NOMO-1 treated with DMSO at 0.1 percent for 48 hours (cell line): ENCODE results near the gene GAB2.
"Not testable (repeated sequence)": the region's sequence is repeated elsewhere in the genome, so short reads cannot be mapped to it uniquely, and the experiment has no call there.

Experiments
- DNase-seq: peaks from one replicate; lab custom pipeline; 2025; ENCODE audit not compliant: unreplicated experiment; lab: John Stamatoyannopoulos, UW

Gene GAB2

DNA sequence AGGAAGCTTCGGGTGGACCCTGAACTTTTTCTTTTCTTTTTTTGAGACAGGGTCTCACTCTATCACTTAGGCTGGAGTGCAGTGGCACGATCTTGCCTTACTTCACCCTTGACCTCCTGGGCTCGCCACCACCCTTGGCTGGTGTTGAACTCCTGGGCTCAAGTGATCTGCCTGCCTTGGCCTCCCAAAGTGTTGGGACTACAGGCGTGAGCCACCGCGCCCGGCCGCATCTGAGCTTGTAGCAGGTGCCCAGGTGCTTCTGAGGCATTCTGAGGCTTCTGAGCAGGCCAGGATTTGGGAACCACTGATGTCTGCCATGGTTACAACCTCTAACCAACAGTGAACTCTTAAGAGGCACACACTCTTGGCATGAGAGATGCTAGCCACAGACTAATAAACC lies 223.8 kb downstream of the GAB2 start:
- DNase-seq: no peak

GRCh38 chr11:78192911-78193351 lies 224.7 kb downstream of the GAB2 start:
- no peak for DNase-seq

DNA sequence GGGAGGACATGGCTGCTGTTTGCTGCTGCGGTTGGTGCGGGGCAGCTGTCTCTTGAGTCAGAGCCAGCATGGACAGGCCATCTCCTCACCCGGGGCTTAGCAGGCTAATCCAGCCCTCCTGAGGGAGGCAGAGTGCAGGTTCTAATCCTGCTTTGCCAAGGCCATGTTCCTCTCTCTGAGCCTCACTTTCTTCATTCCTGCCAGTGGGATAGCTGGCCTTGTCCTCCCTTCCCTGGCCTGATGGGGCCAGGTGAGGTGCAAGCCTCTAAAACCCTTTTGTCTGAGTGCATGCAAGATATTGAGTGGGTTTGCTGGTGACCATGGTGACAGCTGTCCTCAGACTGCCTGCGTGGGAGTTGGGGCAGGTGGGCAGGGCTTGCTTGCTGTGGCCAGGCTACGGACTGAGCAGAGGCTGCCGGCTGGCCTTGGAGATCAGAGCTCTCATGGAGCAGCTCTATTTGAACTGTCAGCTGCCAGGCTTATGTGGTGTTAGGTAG lies 225.3 kb downstream of the GAB2 start:
- no peak for DNase-seq

DNA sequence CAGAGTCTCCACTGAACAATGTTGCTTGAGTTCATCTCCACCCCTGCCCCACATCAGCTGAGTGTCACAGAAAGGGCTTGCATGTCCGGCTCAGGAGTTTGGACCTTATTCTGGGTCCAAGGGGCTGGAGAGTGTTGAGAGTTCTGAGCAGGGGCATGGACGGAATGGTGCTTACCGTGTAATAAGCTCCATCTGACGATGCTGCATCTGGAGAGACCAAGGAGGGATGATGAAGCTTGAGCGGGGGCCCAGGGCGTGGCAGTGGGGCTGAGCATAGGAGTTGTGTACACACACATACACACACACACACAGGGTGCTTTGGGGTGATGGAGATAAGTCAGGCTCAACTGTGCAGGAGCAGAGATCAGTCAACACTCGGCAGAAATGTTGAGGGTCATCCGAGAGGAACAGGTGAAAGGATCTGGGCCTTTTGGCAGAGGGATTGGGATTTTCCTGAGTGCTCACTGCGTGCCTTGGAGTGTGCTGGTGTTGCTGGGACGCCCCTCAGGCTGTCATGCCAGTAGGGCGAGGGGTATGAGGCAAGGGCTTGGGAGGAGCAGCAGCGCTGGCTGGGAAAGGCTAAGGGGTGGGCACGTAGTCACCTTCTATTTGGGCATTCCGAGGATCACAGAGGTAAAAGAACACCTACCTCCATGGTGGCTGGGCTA lies 226.6 kb downstream of the GAB2 start:
- DNase-seq: no peak

DNA sequence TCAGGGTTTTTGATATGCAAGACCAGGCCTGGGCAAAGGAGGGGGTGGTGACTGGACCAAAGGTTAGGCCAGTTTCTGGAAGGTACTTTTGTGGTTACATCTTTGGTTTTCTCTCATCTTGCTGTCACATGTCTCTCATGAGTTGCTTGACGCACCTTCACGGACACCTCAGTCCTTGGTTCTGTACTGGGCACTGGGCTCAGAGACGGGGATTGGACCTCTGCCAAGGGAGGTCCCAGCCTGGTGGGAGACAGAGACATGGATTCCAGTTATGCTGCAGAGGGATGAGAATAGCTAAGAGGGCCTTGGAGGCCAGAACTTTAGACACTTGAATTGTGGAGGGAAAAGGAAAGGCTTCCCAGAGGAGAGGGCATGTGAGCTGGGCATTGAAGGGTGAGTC lies 227.2 kb downstream of the GAB2 start:
- DNase-seq: no peak

DNA sequence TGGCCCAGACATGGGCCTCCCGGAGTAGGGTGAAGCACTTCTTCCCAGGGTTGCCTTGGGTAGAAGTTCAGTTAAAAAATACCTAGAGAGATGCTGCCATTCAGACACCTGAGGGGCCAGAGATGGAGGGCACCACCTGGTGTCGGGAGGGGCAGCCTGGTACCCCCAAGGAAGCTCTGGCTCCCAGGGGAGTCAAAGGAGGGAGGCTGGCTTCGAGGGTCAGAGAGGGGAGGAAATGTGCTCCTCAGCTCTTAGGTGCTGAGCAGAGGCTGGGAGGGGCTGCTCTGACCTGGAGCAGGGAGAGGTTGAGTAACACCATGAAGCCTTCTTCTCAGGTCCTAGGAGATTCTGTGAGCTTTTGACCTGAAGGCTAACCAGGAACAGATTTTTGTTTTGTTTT lies 227.8 kb downstream of the GAB2 start:
- no peak for DNase-seq

DNA sequence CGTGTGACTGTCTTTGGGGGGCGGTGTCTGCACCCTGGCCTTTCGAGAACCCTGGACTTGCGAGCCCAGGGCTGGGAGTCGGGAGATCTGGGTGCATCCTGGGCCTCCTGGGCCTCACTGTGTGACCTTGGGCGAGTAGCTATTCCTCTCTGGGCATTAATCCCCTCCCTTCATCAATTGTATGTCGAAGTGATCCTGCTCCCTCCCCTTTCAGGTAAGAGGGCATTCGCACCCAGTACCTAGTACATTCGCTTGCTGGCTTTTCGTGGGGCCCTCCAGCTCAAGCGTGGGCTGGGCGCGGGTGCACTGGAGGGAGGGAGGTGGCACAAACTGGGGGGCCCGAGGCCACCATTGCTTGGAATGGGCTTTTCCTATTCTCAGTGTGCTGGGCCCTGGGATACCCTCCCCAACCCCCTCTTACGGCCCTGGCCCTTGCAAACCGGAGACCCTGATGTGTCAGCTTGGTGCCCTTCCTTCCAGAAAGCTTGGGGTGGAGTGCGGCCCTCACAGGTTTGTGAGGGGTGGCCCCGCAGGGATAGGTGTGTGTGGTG lies 228.4 kb downstream of the GAB2 start:
- DNase-seq: no peak

- peak; percentile 99 for DNase-seq
Measured at GRCh38 chr11:78188286-78189173, 229.1 kb downstream of the GAB2 start, which contains the start of the genes KCTD21 and USP35. KCTD21 (minus strand) TSS chr11:78188626; CDS start chr11:78174554, 14,072 bp downstream. USP35 (plus strand) TSS chr11:78188919; CDS start chr11:78196246, 7,327 bp downstream.

GRCh38 chr11:78187366-78188285 lies 230.0 kb downstream of the GAB2 start:
- DNase-seq: peak; percentile 99

- DNase-seq: peak; percentile 21
Measured at GRCh38 chr11:78181185-78181584, 236.4 kb downstream of the GAB2 start.

DNA sequence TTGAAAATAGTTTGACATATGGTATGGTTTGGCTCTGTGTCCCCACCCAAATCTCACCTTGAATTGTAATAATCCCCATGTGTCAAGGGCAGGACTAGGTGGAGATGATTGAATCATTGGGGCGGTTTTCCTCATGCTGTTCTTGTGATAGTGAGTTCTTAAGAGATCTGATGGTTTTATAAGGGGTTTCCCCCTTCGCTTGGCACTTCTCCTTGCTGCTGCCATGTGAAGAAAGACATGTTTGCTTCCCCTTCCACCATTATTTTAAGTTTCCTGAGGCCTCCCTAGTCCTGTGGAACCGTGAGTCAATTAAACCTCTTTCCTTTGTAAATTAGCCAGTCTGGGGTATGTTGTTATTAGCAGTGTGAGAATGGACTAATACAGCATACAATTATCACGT lies 236.9 kb downstream of the GAB2 start:
- DNase-seq: no peak

- DNase-seq: no peak
Measured at GRCh38 chr11:78179459-78180071, 238.1 kb downstream of the GAB2 start.

GRCh38 chr11:78177216-78177615 lies 240.4 kb downstream of the GAB2 start:
- DNase-seq: no peak

DNA sequence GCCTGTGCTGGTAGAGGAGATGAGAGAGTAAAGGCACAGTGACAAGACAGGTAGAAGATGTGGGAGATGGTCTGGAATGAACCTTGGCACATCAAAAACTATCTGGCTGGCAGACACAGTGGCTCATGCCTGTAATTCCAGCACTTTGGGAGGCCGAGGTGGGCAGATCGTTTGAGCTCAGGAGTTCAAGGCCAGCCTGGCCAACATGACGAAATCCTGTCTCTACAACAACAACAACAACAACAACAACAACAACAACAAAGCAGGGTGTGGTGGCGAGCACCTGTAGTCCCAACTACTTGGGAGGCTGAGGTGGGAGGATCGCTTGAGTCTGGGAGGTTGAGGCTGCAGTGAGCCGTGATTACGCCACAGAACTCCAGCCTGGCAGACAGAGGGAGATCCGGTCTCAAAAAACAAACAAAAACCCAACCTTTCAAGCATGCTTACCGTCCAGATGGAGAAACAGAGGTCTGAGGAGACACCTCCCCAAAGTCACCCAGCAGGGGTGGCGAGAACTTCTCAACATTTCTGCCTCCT lies 240.9 kb downstream of the GAB2 start:
- no peak for DNase-seq

DNA sequence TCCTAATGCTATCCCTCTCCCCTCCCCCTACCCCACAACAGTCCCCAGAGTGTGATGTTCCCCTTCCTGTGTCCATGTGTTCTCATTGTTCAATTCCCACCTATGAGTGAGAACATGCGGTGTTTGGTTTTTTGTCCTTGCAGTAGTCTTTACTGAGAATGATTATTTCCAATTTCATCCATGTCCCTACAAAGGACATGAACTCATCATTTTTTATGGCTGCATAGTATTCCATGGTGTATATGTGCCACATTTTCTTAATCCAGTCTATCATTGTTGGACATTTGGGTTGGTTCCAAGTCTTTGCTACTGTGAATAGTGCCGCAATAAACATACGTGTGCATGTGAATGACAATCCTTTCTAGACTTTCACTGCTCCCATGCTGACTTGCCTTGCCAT lies 241.8 kb downstream of the GAB2 start:
- not testable (repeated sequence) for DNase-seq

DNA sequence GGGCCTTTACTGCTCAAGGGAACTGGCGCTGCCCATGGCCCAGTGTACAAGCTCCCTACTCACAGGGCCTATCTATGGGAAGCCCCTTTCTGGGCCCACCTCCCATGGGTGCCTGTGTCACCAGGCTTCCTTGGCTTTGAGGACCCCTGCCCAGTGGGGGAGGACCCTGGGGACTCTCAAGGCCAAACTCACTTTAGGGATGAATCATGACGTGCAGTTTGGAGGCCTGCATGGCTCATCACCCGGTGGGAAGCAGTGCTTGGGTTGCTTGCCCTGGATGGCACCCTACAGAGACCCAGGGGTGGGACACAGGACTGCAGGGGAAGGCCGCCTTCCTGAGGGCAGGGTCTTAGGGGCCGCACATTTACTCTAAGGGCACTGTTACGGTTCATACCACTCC lies 245.7 kb downstream of the GAB2 start:
- DNase-seq: no peak

- DNase-seq: no peak
Measured at GRCh38 chr11:78170874-78171549, 246.6 kb downstream of the GAB2 start.

DNA sequence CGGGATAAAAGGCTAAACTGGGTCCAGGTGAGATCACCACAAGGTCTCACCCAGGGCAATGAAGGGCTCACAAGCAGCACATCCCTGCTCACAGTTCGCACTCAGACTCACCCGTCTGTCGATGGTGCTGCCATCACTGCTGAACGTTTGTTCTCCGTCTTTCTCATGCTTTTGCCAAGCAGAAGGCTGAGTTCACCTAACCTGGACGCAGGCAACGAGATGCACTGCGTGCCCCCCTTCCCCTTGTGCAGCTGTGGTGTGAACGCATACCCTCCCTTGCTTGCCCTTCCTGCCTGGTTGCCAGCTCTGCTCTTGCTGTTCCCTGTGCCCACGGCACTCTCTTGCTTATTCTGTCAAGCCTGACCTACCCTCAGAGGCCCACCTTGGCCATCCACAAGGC lies 247.2 kb downstream of the GAB2 start:
- no peak for DNase-seq
